ENCODE data around the gene ZNRF1. TPM values are rescaled to one million over a fixed set of nuclear protein-coding genes. Genes with fewer than 3 reads are reported as not detected.

ZNRF1 gene
- total RNA-seq, 4 donors from 2014 or later = 19.3 to 46.7 (median 32.9) TPM

DNA sequence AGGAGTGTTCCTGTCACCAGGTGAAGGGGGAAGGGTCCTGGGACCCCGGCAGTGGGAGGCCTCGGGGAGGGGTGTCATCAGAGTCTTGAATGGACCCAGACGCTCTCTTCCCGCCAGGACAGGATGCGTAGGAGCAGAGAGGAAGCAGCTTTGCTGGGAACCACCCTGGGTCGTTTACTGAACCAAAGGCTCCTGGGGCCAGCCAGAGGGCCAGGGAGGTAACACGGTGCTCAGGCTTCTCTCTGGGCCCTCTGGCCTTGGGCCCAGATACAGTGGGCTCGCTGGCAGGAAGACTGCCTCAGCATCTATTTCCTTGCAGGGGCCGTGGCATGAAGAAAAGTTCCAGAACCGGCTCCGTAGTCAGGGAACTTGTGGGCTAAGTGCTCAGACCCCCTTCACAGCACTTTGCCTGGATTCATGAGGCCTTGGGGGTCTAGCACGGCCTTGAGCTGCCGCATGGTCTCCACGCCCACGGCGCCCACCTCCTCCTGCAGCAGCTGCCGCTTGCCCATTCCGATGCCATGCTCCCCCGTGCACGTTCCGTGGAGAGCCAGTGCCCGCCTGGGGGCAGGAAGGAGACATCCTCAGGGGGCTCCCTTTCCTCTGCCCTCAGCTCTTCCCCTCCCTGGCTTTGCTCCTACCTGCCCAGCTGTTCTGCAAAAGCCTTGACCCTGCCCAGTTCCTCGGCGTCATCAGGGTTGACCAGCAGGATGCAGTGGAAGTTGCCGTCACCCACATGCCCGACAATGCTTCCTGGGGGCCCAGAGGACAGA, 113.3 kb downstream of the ZNRF1 start:
- no peak for TF ChIP-seq POLR2A (IDR thresholded peaks at IDR 0.05)
- TF ChIP-seq, protein P1, sequence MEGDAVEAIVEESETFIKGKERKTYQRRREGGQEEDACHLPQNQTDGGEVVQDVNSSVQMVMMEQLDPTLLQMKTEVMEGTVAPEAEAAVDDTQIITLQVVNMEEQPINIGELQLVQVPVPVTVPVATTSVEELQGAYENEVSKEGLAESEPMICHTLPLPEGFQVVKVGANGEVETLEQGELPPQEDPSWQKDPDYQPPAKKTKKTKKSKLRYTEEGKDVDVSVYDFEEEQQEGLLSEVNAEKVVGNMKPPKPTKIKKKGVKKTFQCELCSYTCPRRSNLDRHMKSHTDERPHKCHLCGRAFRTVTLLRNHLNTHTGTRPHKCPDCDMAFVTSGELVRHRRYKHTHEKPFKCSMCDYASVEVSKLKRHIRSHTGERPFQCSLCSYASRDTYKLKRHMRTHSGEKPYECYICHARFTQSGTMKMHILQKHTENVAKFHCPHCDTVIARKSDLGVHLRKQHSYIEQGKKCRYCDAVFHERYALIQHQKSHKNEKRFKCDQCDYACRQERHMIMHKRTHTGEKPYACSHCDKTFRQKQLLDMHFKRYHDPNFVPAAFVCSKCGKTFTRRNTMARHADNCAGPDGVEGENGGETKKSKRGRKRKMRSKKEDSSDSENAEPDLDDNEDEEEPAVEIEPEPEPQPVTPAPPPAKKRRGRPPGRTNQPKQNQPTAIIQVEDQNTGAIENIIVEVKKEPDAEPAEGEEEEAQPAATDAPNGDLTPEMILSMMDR (IDR thresholded peaks at IDR 0.05) = no peak
- 45 to 50% methylated on average over 21 to 26 of the region's 26 CpGs for WGBS, 2 donors
- H3K4me3 ChIP-seq (ENCODE audit: low read depth, poor library complexity, severe bottlenecking) = no peak overlapping the region
- intact Hi-C loops (cut with DNase I; ENCODE audit: low total_unique reads) = loop anchor here (2.0 to 10.0 kb wide), 2 partner anchors 113 to 297 kb away; partner anchors contain the start of gene ZNRF1
- DNase-seq (ENCODE audit: low spot score in 2 of 2) = no peak

DNA sequence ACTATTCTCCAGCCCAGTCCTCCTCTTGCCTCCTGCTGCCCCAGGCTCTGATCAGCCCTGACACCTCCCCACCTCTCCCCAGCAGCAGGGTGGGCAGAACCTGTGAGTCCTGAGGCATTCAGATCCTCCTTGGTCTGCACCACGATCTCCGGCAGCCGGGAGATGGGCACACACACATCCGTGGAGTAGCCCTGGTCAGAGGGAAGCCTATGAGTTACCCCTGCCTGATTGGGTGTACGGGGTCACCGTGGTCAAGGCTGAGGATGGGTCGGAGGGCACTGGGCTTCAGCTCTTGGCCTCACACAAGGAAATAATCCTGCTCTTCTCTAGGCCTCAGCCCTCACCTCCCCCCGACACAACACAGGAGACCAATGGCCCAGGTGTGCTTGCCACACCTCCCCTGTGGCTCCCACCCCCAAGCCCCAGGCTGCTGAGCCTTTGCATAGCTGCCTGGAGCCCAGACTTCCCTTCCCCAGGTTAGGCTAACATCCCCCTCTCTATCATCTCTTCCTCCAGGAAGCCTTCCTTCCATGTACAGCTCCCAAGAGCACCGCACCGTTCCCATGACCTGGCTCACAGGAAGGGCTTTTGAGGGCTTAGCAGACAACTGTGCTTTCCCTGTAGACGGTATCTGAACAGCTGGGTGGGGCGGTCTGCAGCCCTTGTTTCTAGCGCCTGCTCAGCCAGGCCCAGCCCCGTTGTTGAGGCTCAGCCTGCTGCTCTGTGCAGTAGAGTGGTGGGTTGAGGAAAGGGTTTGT, 114.1 kb downstream of the ZNRF1 start:
- no peak for DNase-seq (ENCODE audit: low spot score in 2 of 2)
- WGBS, 2 donors = 43 to 56% methylated on average over 13 to 14 of the region's 14 CpGs
- TF ChIP-seq, protein P1 (IDR thresholded peaks at IDR 0.05) = no peak
- no peak for TF ChIP-seq POLR2A (IDR thresholded peaks at IDR 0.05)
- intact Hi-C loops (cut with DNase I; ENCODE audit: low total_unique reads) = loop anchor here (10.0 kb wide), 1 partner anchor 298 kb away; no protein-coding TSS in a partner anchor
- no peak overlapping the region for H3K4me3 ChIP-seq (ENCODE audit: low read depth, poor library complexity, severe bottlenecking)

DNA sequence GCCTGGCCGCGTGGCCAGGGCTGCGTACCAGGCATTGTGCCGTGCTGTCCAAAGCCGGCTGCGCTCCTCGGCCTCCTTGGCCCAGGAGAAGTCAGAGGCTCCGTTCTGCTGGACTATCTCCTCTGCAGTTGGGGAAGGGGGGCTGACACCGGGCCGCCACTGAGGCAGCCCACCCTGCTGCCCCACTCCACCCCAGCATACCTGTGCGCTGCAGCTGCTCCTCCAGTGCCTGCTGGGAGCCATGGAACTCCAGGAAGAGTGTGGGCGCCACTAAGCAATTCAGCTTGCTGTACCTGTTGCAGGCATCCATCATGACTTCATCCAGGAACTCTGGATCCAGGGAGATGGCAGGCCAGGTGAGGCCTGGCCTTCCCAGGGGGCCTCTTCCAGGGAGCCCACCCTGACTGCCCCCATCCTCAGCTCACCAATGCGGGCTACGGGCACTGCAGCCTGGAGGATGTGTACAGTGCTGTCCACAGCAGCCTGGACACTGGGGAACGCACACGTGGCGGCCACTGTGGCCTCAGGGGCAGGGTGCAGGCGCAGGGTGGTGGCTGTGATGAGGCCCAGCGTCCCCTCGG, 114.8 kb downstream of the ZNRF1 start:
- intact Hi-C loops (cut with DNase I; ENCODE audit: low total_unique reads) = loop anchor here (10.0 kb wide), 1 partner anchor 299 kb away; no protein-coding TSS in a partner anchor
- H3K4me3 ChIP-seq (ENCODE audit: low read depth, poor library complexity, severe bottlenecking) = no peak overlapping the region

DNA sequence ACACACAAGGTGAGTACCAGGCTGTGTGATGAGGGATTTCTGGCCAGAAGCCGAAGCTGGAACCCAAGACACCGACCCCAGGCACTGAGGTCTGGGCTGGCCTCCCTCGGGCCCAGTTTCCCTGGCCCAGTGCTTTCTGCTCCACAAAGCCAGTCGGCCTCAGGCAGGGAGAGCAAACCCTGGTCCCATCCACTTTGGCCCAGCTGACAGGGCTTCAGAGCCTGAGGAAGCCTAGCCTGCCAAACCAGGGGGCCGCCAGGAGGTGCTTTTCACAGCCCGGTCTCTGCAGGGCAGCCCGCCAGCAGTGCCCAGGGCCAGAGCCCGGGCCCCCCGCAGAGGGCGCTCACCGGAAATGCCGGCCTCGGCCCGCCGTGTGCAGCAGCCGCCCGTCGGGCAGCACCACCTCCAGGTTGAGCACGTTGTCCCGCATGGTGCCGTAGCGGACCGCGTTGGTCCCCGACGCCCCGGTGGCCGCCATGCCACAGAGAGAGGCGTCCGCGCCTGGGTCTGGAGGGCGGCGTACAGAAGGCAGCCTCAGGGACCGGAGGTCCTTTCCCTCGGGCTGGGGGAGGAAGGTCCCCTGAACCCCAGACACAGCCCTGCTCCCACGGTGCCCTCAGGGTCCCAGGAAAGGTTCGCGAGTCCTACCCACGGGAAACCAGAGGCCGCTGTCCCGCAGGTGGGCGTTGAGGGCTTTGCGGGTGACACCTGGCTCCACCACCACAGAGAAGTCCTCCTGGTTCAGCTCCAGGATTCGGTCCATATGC, 115.5 kb downstream of the ZNRF1 start:
- 84 to 88% methylated on average over 8 to 27 of the region's 44 CpGs for WGBS, 2 donors
- H3K4me3 ChIP-seq (ENCODE audit: low read depth, poor library complexity, severe bottlenecking) = no peak overlapping the region
- no peak for DNase-seq (ENCODE audit: low spot score in 2 of 2)
- intact Hi-C loops (cut with DNase I; ENCODE audit: low total_unique reads) = loop anchor here (10.0 kb wide), 1 partner anchor 300 kb away; no protein-coding TSS in a partner anchor
- TF ChIP-seq POLR2A (IDR thresholded peaks at IDR 0.05) = no peak
- TF ChIP-seq, protein P1 (IDR thresholded peaks at IDR 0.05) = no peak

More for the DNA sequence above, 114.8 kb downstream of the ZNRF1 start:
- TF ChIP-seq POLR2A (IDR thresholded peaks at IDR 0.05) = no peak
- TF ChIP-seq, protein P1 (IDR thresholded peaks at IDR 0.05) = no peak
- 83 to 85% methylated on average over 15 to 18 of the region's 20 CpGs for WGBS, 2 donors
- DNase-seq (ENCODE audit: low spot score in 2 of 2) = no peak

Measured in lower leg skin (tissue), 4 donors.